Psoas muscle (tissue), 8 donors: Measurements from ENCODE around the gene MUC5B. TPM values are rescaled to one million over a fixed set of nuclear protein-coding genes. Genes with fewer than 3 reads are reported as not detected.
A peak's percentile ranks its signal among the peaks of the same experiment; 100 is the strongest.
"Not testable (repeated sequence)": the region's sequence is repeated elsewhere in the genome, so short reads cannot be mapped to it uniquely, and the experiment has no call there.

Experiments used
- ATAC-seq, 4 donors: fragments of 200-7000 bp; cut with Tn5 transposase; one replicate each; pipeline ENCODE4 v1.9.1; 2020; ENCODE audit warnings: moderate library complexity in 3 of 4, mild to moderate bottlenecking in 2 of 4
- DNase-seq, 2 donors: peaks; one replicate each; pipeline ENCODE4 v3.0.0-alpha.2; 2020
- H3K27ac ChIP-seq: fragments of 200-600 bp; one replicate; pipeline ENCODE4 v1.8.0; 2022
- H3K27me3 ChIP-seq, 3 donors: fragments of 200-600 bp in 1 of 3; one replicate each; pipeline versions ENCODE4 v1.6.1 to v1.8.0; 2013 to 2022; ENCODE audit warnings: low read length in 2 of 3, mild to moderate bottlenecking in 2 of 3, moderate library complexity in 1 of 3; ENCODE audit not compliant: insufficient read depth in 3 of 3
- H3K36me3 ChIP-seq, 2 donors: fragments of 200-600 bp in 1 of 2; one replicate each; pipeline versions ENCODE4 v1.6.1 to v1.8.0; 2013 to 2022; ENCODE audit warnings: low read depth in 1 of 2, mild to moderate bottlenecking in 1 of 2, moderate library complexity in 1 of 2; ENCODE audit not compliant: insufficient read depth in 1 of 2
- H3K4me1 ChIP-seq: fragments of 200-600 bp; one replicate; pipeline ENCODE4 v1.8.0; 2022
- H3K4me3 ChIP-seq: fragments of 200-600 bp; one replicate; pipeline ENCODE4 v1.8.0; 2022; ENCODE audit warnings: mild to moderate bottlenecking
- H3K9me3 ChIP-seq: fragments of 200-600 bp; one replicate; pipeline ENCODE4 v1.8.0; 2022
- WGBS, 3 donors: extraction: QIAGEN DNeasy Blood & Tissue Kit; methylation state at CpG; one replicate each; pipeline versions ENCODE4 v1.1.6 to v1.1.7; 2013; 5-methylcytosine and 5-hydroxymethylcytosine counted together
- intact Hi-C, 2 donors: fragments of 100-400 bp; cut with DNase I; formaldehyde crosslinking; loops; one replicate each; pipeline versions ENCODE4 v1.11.0 to v1.14.2; 2022
- polyA plus RNA-seq, 3 donors: library from polyadenylated mRNA; stranded (reverse); fragments of 200-250 nt; gene quantifications; one replicate each; pipeline ENCODE4 v1.2.3, GENCODE V29; 2013
- total RNA-seq, 4 donors: library from RNA; stranded (reverse); fragmentation: NEBNext Ultra II Directional in 2 of 4; extraction: Animal tissue kit (Norgen Biotek cat#: 25700) in 2 of 4; gene quantifications; one replicate each; pipeline versions ENCODE4 v1.2.1 to v1.2.4, GENCODE V29; 2021 to 2023
- TF ChIP-seq, protein P1 (sequence below): fragments of 200-600 bp; IDR thresholded peaks from one replicate; pipeline ENCODE4 v1.8.0; 2022; ENCODE audit warnings: antibody characterized with exemption
- donor health status: healthy with polysubstance abuse.
- donor health status: DM: no; HTN: no; CAD: no; lungs with moderate emphysema.
- donor health status: Bipolar disorder and iron deficiency.
- donor health status: healthy.
- donor health status: DM: yes; HTN: yes; CAD: no.
- donor health status: DM: no; HTN: no; CAD: no.
- donor health status: DM: no; HTN: no; CAD: no.
- donor health status: DM: yes; HTN: yes; CAD: no.

The MUC5B gene
- total and polyA plus RNA-seq, 7 donors: under 0.01 to 0.41 (median 0.11) TPM; not detected in 3

- no peaks in the 10 kb centered on the region for H3K36me3 ChIP-seq
- H3K9me3 ChIP-seq: no peaks in the 10 kb centered on the region
- no peak overlapping the region for H3K27ac ChIP-seq
- ATAC-seq (no peak), DNase-seq (no peak)
- peaks cover 0 to 14% (median 7%) of the 10 kb centered on the region in 3 donors for H3K27me3 ChIP-seq
- H3K4me1 ChIP-seq: no peaks in the 10 kb centered on the region
- TF ChIP-seq, protein P1, sequence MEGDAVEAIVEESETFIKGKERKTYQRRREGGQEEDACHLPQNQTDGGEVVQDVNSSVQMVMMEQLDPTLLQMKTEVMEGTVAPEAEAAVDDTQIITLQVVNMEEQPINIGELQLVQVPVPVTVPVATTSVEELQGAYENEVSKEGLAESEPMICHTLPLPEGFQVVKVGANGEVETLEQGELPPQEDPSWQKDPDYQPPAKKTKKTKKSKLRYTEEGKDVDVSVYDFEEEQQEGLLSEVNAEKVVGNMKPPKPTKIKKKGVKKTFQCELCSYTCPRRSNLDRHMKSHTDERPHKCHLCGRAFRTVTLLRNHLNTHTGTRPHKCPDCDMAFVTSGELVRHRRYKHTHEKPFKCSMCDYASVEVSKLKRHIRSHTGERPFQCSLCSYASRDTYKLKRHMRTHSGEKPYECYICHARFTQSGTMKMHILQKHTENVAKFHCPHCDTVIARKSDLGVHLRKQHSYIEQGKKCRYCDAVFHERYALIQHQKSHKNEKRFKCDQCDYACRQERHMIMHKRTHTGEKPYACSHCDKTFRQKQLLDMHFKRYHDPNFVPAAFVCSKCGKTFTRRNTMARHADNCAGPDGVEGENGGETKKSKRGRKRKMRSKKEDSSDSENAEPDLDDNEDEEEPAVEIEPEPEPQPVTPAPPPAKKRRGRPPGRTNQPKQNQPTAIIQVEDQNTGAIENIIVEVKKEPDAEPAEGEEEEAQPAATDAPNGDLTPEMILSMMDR: no peak
- H3K4me3 ChIP-seq: no peak overlapping the region
- intact Hi-C loops: no loop called here
- 86 to 88% (median 88%) methylated on average over 28 to 29 of the region's 29 CpGs for WGBS, 3 donors
These were observed 41.9 kb upstream of the MUC5B start for GRCh38 chr11:1180947-1181391.

- Histone ChIP-seq H3K9me3 (no peaks in the 10 kb centered on the region), H3K4me3 (no peak overlapping the region), H3K27me3 (peaks cover 0 to 14% (median 7%) of the 10 kb centered on the region in 3 donors), H3K27ac (no peak overlapping the region), H3K4me1 (no peaks in the 10 kb centered on the region), H3K36me3 (no peaks in the 10 kb centered on the region)
- WGBS, 3 donors: 69 to 81% (median 74%) methylated on average over 10 of the region's 10 CpGs
- ATAC-seq (no peak), DNase-seq (no peak)
- intact Hi-C loops: no loop called here
- TF ChIP-seq, protein P1: no peak
These were observed 41.4 kb upstream of the MUC5B start for GRCh38 chr11:1181420-1181819.

DNA sequence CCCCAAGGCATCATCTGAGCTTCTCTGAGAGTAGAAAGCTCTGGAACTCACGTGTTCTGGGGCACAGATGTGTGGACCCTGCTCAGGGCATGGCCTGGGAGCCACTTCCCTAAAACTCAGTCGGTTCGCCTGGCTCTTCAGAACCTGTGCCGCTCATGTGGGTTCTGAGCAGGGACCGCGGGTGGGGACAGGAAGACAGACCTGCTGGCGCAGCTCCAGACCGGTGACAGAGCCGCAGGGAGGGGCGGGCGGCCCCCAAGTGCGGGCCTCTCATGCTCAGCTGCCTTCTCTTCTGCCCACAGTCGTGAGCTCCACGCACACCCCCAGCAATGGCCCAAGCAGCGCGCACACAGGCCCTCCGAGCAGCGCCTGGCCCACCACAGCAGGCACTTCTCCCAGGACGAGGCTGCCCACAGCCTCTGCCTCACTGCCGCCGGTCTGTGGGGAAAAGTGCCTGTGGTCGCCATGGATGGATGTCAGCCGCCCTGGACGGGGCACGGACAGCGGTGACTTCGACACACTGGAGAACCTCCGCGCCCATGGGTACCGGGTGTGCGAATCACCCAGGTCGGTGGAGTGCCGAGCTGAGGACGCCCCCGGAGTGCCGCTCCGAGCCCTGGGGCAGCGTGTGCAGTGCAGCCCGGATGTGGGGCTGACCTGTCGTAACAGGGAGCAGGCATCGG lies 40.9 kb upstream of the MUC5B start:
- Histone ChIP-seq H3K4me3 (no peak overlapping the region), H3K27me3 (peaks cover 0 to 14% (median 7%) of the 10 kb centered on the region in 3 donors), H3K27ac (no peak overlapping the region), H3K9me3 (no peaks in the 10 kb centered on the region), H3K4me1 (no peaks in the 10 kb centered on the region), H3K36me3 (no peaks in the 10 kb centered on the region)
- ATAC-seq: no peak
- TF ChIP-seq, protein P1: no peak
- intact Hi-C loops: no loop called here
- WGBS, 3 donors: 81 to 86% (median 83%) methylated on average over 33 to 41 of the region's 41 CpGs
- DNase-seq: no peak

DNA sequence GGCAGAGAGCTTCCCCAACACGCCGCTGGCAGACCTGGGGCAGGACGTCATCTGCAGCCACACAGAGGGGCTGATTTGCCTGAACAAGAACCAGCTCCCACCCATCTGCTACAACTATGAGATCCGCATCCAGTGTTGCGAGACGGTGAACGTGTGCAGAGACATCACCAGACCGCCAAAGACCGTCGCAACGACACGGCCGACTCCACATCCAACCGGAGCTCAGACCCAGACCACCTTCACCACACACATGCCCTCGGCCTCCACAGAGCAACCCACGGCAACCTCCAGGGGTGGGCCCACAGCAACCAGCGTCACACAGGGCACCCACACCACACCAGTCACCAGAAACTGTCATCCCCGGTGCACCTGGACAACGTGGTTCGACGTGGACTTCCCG lies 38.7 kb upstream of the MUC5B start:
- WGBS, 3 donors: 93 to 95% (median 93%) methylated on average over 14 to 18 of the region's 22 CpGs
- intact Hi-C loops, H3K4me3 ChIP-seq: not testable (repeated sequence)

DNA sequence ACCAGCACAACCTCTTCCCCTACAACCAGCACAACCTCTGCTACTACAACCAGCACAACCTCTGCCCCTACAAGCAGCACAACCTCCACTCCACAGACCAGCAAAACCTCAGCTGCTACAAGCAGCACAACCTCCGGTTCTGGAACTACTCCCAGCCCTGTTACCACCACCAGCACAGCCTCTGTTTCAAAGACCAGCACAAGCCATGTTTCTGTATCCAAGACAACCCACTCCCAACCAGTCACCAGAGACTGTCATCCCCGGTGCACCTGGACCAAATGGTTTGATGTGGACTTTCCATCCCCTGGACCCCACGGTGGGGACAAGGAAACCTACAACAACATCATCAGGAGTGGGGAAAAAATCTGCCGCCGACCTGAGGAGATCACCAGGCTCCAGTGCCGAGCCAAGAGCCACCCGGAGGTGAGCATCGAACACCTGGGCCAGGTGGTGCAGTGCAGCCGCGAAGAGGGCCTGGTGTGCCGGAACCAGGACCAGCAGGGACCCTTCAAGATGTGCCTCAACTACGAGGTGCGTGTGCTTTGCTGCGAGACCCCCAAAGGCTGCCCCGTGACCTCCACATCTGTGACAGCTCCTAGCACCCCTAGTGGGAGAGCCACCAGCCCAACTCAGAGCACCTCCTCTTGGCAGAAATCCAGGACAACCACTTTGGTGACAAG lies 34.3 kb upstream of the MUC5B start:
- DNase-seq: peak in 1 of 2 donors; percentile 43
- H3K9me3 ChIP-seq, ATAC-seq, H3K27ac ChIP-seq, H3K4me3 ChIP-seq, intact Hi-C loops, H3K36me3 ChIP-seq, H3K4me1 ChIP-seq: not testable (repeated sequence)
- H3K27me3 ChIP-seq: peaks cover 0 to 11% (median 3%) of the 10 kb centered on the region in 3 donors
- 67 to 84% (median 78%) methylated on average over 10 to 15 of the region's 15 CpGs for WGBS, 3 donors

More for the DNA sequence above, 38.7 kb upstream of the MUC5B start:
- not testable (repeated sequence) for H3K27me3 ChIP-seq, H3K4me1 ChIP-seq, H3K27ac ChIP-seq, ATAC-seq, H3K9me3 ChIP-seq, H3K36me3 ChIP-seq, DNase-seq

GRCh38 chr11:1189816-1190215 lies 33.0 kb upstream of the MUC5B start:
- intact Hi-C loops: not testable (repeated sequence)
- 69 to 81% (median 72%) methylated on average over 5 to 10 of the region's 12 CpGs for WGBS, 3 donors

DNA sequence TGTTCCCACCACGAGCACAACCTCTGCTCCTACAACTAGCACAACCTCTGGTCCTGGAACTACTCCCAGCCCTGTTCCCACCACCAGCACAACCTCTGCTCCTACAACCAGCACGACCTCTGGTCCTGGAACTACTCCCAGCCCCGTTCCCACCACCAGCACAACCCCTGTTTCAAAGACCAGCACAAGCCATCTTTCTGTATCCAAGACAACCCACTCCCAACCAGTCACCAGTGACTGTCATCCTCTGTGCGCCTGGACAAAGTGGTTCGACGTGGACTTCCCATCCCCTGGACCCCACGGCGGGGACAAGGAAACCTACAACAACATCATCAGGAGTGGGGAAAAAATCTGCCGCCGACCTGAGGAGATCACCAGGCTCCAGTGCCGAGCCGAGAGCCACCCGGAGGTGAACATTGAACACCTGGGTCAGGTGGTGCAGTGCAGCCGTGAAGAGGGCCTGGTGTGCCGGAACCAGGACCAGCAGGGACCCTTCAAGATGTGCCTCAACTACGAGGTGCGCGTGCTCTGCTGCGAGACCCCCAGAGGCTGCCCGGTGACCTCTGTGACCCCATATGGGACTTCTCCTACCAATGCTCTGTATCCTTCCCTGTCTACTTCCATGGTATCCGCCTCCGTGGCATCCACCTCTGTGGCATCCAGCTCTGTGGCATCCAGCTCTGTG lies 30.9 kb upstream of the MUC5B start:
- H3K4me1 ChIP-seq, DNase-seq, ATAC-seq, intact Hi-C loops, H3K27ac ChIP-seq, H3K9me3 ChIP-seq, H3K4me3 ChIP-seq, H3K36me3 ChIP-seq: not testable (repeated sequence)
- 82 to 87% (median 84%) methylated on average over 15 to 22 of the region's 22 CpGs for WGBS, 3 donors
- H3K27me3 ChIP-seq: peaks cover 0 to 23% (median 8%) of the 10 kb centered on the region in 3 donors

More at GRCh38 chr11:1189816-1190215, 33.0 kb upstream of the MUC5B start:
- not testable (repeated sequence) for H3K9me3 ChIP-seq, H3K4me3 ChIP-seq, H3K4me1 ChIP-seq, DNase-seq, H3K36me3 ChIP-seq, ATAC-seq, H3K27ac ChIP-seq
- H3K27me3 ChIP-seq: peaks cover 0 to 11% (median 3%) of the 10 kb centered on the region in 3 donors
